HG02973 (cell line): ENCODE results near the gene TFDP2.
"Not testable (repeated sequence)": the region's sequence is repeated elsewhere in the genome, so short reads cannot be mapped to it uniquely, and the experiment has no call there.

Source experiments
- ATAC-seq: cut with Tn5 transposase; IDR thresholded peaks from one replicate; pipeline ENCODE4 v1.9.1; 2021; ENCODE audit warnings: moderate library complexity; ENCODE audit not compliant: unreplicated experiment

The TFDP2 gene

DNA sequence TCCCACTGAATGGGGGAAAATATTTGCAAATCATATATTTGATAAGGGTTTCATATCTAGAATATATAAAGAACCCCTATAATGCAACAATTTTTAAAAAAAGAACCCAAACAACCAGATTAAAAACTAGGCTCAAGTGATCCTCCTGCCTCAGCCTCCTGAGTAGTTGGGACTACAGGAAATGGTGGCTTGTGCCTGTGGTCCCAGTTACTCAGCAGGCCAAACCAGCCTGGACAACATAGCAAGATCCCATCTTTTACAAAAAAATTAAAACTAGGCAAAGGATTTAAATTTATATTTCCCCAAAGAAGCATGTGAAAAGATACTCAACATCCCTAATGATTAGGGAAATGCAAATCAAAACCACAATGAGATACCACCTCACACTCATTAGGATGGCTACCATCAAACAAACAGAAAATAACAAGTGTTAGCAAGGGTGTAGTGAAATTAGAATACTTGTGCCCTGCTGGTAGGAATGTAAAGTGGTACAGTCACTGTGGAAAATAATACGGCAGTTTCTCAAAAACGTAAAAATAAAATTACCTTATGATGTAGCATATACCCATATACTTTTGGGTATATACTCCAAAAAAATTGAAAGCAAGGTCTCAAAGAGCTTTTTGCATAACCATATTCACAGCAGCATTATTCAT, 19.7 kb downstream of the TFDP2 start:
- no peak for ATAC-seq

DNA sequence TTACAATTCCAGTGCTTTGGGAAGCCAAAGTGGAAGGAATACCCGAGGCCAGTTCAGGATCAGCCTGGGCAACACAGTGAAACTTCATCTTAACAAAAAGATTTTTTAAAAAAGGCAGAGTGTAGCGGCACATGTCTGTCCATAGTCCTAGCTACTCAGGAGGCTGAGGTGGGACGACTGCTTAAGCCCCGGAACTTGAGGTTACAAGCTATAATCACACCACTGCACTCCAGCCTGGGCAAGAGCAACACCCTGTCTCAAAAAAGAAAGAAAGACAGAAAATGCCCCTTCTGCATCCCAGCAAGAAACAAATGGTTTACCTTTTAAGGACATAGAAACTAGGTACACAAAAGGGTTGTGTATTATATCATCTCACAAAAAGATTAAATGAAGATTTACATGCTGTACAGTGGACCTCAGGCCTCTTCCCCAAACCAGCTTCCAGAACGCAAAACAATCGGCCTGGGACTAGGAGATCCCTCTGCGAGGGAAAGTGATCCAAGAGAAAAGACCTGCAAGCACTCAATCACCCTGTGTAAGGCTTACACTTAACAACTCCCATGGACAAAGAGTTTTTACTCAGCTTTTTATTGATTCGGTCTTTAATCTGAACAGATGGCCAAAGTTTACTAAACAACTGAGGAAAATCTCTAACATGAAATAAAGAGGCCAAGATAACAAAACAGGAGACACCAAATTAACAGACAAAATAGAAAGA, 21.2 kb downstream of the TFDP2 start:
- no peak for ATAC-seq

DNA sequence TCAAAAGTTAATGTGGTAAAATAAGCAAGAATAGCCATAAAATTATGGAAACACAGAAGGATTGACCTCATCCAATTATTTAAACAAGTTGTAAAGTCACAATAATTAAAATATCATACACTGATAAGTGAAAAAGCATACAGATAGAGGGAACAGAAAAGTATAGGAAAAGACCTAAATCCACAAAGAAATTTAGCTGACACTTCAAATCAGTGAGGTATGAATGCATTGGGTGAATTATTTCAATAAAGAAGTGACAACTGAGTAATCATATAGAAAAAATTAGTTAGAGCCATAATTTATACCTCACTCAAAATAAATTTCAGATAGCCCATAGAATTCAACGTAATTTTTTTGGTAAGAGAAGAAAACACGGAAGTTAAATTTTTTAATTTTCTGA, 25.1 kb downstream of the TFDP2 start:
- ATAC-seq: no peak

DNA sequence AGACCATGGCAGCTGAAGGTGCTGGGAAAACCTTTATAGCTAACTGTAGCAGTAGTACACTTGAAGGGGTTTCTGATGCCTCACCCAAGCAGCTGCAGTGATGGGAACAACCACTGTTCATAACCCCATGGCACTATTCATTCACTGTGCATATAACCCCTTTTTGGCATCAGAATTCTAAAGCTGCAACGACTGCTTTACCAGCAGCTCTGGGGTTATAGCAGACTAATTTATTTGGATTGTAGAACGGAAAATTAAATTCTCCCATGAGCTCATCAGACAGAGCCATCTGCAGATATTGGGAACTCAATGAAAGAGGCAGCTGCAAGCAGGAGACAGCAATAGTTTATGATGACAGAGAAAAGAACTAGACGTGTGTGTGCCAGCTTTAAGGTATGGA, 28.6 kb downstream of the TFDP2 start:
- no peak for ATAC-seq

DNA sequence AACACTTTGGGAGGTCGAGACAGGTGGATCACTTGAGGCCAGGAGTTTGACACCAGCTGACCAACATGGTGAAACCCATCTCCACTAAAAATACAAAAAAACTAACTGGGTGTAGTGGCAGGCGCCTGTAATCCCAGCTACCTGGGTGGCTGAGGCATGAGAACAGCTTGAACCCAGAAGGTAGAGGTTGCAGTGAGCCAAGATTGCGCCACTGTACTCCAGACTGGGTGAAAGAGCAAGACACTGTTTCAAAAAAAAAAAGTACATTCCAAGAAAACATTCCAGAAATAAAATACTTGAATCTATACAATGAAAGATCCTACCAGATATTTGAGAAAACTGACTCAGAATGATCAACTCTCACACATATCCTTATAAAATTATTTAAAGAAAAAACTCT, 30.4 kb downstream of the TFDP2 start:
- ATAC-seq: no peak

DNA sequence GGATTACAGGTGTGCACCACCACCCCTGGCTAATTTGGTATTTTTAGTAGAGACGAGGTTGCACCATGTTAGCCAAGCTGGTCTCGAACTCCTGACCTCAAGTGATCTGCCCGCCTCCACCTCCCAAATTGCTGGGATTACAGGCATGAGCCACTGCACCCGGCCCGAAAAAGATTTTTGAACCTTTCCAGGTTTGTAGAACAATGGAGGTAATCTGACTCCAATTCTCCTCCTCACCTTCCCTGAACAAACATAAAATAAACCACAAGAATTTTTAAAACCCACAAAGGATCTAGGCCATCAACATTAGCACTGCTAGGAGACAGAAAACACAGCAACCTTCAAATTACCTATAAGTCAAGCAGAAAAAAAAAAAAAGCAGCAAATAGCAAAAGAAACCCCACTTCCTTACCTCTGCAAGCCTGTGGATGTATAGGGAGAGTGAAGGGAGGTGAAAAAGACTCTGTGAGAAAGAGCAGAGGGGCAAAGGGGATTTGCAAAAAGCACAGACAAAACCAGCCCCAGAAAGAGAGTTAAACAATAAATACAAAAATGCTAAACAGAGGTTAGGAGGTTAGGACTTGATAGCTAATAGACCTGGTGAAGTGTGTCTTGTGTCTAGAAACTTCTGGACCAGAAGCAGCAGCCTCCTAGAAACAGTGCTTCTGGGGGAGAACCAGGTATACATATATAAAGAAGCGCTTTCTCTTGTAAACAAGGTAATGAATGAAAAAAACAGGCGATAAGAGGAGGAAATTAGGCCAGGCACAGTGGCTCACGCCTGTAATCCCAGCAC, 32.1 kb downstream of the TFDP2 start:
- ATAC-seq: no peak

DNA sequence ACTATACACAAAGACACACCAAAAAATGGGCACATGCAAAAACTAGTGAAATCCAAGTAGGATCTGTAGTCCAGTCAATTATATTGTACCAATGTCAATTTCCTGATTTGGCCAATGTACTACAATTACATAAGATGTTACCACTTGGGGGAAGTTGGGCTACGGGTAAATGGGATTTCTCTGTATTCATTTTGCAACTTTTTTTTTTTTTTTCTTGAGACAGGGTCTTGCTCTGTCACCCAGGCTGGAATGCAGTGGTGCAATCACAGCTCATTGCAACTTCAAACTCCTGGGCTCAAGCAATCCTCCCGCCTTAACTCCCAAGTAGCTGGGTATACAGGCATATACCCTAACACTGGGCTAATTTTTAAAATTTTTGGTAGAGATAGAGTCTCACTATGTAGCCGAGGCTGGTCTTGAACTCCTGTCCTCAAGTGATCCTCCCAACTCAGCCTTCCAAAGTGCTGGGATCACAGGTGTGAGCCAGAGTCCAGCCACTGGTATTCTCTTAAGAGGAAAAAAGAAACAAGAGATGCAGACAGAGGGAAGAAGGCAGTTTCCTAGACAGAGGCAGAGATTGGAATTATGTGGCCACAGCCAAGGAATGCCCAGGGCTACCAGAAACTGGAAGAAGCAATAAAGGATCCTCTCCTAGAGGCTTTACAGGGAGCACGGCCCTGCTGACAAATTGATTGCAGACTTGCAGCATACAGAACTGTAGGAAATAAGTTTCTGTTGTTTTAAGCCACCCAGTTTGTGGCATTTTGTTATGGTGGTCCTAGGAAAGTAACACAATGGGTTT, 33.3 kb downstream of the TFDP2 start:
- ATAC-seq: no peak

DNA sequence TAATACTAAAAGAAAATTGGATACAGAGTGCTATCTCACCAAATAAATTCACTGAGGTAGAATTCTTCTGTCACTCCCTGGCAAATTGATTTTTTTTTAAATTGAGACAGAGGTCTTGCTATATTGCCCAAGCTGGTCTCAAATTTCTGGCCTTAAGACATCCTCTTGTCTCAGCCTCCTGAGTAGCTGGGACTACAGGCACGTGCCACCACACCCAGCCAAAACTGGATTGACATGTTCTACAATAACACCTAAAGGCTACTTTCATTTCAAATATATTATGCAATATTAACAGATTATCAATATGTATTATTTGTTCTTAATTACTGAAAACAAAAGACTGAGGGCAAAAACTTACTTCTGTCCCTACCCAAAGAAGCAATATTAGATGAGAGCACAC, 36.7 kb downstream of the TFDP2 start:
- ATAC-seq: no peak

DNA sequence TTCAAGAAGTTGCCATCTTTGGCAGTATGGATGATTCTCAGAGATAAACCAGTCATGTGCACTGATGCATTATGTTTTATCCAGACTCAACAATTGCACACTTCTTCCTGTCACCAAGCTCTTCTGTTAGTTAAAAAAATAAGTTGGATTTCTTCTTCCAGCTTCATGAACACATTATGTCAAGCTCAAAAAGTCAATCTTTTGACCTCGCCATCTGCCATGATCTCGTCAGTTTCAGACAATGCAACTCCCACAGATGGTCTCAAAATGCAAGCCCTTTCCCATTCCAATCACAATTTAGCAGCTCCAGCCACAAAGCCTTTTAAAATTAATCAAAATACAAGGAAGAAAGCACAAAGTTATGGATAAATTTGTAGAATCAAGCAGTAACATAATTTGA, 42.8 kb downstream of the TFDP2 start:
- no peak for ATAC-seq

DNA sequence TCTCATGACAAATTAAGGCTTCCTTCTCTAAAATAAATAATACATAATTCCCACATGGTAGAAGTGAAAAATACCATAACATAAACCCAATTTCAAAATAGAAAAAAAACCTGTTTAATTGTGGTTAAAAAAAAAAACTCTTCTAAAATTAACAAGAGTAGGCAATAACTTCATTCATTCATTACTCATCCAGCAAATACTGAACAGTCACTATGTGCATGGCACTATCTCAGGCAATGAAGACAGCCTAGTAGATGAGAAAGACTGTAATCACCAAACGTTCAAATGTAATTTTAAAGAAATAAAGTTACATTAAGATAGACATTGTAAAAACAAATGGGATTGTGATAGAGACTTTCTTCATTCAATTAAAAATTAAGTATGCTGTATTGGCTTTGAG, 43.4 kb downstream of the TFDP2 start:
- ATAC-seq: no peak

DNA sequence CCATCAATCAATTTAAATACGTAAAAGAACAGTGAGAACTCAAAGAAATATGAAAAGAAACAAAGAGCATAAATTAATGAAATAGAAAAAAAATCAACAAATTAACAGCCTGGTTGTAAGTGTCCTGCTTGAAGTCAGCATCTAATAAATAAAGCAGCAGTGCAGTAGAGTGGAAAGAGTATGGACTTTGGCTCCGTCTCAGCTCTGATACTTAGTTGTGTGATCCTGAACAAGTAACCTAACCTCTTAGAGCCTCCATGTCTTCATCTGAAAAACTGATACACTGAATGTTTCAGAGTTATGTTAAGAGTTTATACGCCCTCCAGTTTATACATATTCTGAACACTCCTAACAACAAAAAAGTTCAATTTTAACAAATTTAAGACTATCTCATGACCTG, 44.6 kb downstream of the TFDP2 start:
- no peak for ATAC-seq

DNA sequence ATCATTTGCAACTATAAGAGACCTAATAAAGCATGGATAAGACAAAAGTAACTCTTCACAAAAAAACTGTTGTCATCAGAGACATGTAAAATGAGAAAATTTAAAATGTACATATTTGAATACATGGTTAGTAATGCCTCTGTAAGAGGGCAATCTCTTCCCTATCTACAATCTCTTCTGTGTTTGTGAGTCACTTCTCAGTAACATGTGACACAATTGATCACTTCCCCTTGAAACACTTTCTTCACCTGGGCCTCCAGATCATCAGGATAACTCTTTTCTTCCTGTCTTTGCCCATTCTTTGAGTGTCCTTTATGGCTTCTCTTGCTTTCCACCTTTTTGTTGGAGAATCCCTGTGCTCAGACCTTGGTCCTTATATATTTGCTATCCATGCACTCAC, 50.4 kb downstream of the TFDP2 start:
- ATAC-seq: no peak

DNA sequence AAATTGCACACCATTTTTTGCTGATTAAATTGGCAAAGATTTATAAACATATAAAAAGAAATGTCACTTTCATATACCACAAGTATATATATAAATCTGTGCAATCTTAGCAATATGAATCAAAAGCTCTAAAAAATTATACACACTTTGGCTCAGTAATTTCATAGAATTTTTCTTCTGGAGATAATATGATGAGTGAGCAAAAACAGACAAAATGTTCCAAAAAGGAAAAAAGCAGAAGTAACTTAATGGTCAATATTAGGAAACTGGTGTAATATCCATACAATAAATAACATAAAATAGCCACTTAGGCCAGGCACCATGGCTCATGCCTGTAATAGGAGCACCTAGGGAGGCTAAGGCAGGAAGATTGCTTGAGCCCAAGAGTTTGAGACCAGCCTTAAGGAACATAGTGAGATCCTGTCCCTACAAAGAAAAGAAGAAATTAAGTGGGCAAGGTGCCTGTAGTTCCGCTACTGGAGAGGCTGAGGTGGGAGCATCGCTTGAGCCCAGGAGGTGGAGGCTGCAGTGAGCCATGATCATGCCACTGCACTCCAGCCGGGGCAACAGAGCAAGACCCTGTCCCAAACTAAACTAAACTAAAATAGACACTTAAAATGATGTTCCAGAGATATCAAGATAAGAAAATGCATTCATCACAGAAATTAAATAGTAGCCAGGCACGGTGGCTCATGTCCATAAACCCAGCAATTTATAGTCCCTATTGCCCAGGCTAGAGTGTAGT, 52.1 kb downstream of the TFDP2 start:
- no peak for ATAC-seq

DNA sequence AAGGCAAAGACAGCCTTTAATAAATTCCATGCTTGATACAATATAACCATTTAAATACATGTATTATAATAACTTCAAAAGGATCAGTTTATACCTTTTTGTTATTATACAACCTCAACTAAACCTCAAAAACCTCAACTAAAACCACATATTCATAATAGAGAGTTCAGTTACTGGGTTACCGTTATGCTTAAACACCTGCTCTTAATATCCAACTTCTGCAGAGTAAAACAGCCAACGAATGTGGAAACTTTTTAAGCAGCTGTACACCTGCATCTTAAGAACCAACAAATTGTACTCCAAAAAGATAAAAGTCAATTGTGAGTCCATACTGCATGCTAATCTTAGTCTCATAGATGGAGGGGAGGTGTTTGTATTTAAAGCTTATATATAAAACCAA, 53.5 kb downstream of the TFDP2 start:
- no peak for ATAC-seq

DNA sequence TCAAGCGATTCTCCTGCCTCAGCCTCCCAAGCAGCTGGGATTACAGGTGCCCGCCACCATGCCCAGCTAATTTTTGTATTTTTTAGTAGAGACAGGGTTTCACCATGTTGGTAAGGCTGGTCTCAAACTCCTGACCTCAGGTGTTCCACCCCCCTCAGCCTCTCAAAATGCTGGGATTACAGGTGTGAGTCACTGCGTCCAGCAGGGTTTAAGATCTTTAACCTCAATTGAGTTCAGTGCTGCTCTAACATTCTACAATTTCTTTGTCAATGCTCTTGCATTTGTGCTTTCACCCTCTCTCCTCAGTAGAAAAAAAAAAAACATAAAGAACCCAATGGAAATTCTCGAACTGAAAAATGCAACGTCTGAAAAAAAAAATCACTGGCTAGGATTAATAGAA, 60.4 kb downstream of the TFDP2 start:
- not testable (repeated sequence) for ATAC-seq

DNA sequence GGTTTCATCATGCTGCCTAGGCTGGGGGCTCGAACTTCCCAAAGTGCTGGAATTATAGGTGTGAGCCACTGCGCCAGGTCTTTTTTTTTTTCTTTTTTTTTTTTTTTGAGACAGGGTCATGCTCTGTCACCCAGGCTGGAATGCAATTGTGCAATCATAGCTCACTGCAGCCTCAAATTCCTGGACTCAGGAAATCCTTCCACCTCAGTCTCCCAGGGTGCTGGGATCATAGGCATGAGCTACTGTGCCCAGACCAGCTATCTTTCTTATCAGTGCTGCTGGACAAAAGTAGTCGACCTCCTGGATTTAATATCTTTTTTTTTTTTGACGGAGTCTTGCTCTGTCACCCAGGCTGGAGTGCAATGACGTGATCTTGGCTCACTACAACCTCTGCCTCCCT, 60.8 kb downstream of the TFDP2 start:
- ATAC-seq: no peak

DNA sequence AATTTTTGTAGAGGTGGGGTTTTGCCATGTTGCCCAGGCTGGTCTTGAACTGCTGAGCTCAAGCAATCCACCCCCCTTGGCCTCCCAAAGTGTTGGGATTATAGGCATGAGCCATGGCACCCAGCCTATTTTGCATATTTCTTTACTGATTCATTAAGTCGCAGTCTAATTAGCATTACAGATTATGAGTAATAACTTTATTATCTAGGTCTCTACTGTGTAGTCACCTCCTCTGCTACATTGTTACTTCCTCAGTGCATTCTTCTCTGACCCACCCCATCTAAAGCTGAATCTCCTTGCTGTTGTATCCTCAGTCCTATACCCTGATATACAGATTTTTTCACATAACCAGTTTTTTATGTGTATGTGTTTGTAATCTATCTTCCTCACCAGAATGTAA, 61.7 kb downstream of the TFDP2 start:
- no peak for ATAC-seq

DNA sequence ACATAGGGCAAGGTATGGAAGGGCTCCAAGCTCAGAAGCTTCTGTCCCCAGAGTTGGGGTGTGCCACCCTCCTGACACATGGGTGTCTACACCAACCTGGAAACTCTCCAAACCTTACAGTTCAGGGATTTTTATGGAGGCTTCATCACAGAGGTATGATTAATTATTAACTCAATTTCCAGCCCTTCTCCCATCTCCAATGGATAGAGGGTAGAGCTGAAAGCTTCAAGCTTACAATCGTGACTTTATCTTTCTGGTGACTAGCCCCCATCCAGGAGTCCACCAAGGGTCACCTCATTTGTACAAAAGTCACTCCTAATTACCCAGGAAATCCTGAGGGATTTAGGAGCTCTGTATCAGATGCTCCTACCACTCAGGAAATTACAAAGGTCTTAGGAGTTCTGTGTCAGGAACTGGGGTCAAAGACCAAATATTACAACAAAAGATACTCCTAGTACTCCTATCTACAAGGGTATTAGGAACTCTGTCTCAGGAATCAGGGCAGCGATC, 62.7 kb downstream of the TFDP2 start:
- no peak for ATAC-seq

DNA sequence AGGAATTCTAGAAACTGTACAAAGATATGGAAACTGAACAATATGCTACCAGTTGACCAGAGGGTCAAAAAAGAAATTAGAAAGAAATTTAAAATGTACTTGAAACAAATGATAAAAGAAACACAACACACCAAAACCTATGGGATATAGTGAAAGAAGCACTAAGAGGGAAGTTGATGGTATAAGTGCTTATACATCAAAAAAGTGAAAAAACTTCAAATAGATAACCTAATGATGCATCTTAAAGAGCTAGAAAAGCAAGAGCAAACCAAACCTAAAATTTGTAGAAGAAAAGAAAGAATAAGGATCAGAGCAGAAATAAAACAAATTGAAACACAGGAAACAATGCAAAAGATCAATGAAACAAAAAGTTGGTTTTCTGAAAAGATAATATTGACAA, 68.2 kb downstream of the TFDP2 start:
- no peak for ATAC-seq

DNA sequence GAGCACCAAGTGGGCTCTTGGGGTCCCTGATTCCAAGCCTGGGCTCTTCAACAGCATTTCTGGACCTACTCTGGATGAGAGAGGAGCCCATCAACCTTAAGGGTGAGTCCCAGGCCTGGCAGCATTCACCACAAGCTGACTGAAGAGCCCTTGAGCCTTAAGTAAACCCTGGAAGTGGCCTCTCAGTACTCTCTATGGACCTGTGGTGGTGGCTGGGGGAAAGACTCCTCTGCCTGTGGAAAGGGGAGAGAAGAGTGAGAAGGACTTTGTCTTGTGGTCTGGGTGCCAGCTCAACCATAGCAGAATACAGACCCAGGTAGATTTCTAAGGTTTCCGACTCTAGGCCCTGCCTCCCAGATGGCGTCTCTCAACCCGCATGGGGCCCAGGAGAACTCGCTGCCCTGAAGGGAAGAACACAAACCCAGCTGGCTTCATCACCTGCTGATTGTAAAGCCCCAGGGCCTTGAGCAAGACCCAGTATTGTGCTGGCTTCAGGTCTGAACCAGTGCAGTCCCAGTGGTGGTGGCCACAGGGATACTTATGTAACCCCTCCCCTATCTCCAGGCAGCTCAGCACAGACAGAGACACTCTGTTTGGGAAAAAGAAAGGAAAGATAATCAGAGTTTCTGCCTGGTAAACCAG, 71.4 kb downstream of the TFDP2 start:
- ATAC-seq: no peak
